HCT116 (cell line): ENCODE data around the gene TMPRSS11A. TPM values are rescaled to one million over a fixed set of nuclear protein-coding genes. Genes with fewer than 3 reads are reported as not detected.

Source experiments
- ATAC-seq: fragments of 200-7000 bp; cut with Tn5 transposase; 2 replicates; pipeline ENCODE4 v1.9.1; 2020; ENCODE audit warnings: mild to moderate bottlenecking, moderate library complexity
- BruUV-seq: library from RNA; stranded (reverse); fragments of 400-500 nt; replicated peaks from 2 replicates; lab custom pipeline; 2021; lab: Mats Ljungman, UMichigan
- CTCF ChIA-PET: fragments of 300-600 bp; sonication (Branson Sonifier 250); formaldehyde crosslinking; loops from one replicate; lab custom pipeline; 2021; ENCODE audit warnings: antibody characterized with exemption; lab: Charles Lee
- POLR2A ChIA-PET: fragments of 300-600, 350-600 bp; sonication (Branson Sonifier 250); formaldehyde crosslinking; loops from one replicate; lab custom pipeline; 2021; ENCODE audit warnings: antibody characterized with exemption; lab: Charles Lee
- RAD21 ChIA-PET, 2 experiments: fragments of 300-600 bp; sonication (Branson Sonifier 250); formaldehyde crosslinking; loops; one replicate each; lab custom pipeline; 2023; ENCODE audit warnings: low total read pairs in 2 of 2; ENCODE audit not compliant: uncharacterized antibody in 2 of 2, unreplicated experiment in 2 of 2, low non-redundant PET in 1 of 2; lab: Charles Lee
- DNase-seq: peaks from one replicate; pipeline ENCODE4 v3.0.0-alpha.2; 2010; ENCODE audit warnings: low read depth, low spot score
- H2AFZ ChIP-seq: fragments of 200-600 bp; shearing (Covaris generic), sonication (generic); 2 replicates; pipeline ENCODE4 v1.6.1; 2017; ENCODE audit warnings: low read depth, mixed run types, mixed read lengths, antibody characterized with exemption, low read length; ENCODE audit not compliant: poor library complexity, severe bottlenecking
- H3K27ac ChIP-seq: 2 replicates; pipeline ENCODE4 v1.5.1; 2012; ENCODE audit warnings: low read depth, low read length
- H3K27me3 ChIP-seq: fragments of 200-600 bp; sonication (generic); 2 replicates; pipeline ENCODE4 v1.6.1; 2016; ENCODE audit warnings: mixed run types, low read length, mixed read lengths; ENCODE audit not compliant: insufficient read depth
- H3K36me3 ChIP-seq, 2 experiments: fragments of 200-500 bp in 1 of 2; fragments of 200-600 bp in 1 of 2; sonication (Bioruptor generic) in 1 of 2; sonication (generic) in 1 of 2; 2 replicates each; pipeline versions ENCODE4 v1.5.1 to v1.6.1; 2014 to 2016; ENCODE audit warnings: low read length in 2 of 2, inconsistent platforms in 1 of 2, mixed read lengths in 1 of 2, mixed run types in 1 of 2; ENCODE audit not compliant: insufficient read depth in 2 of 2, control insufficient read depth in 1 of 2
- H3K4me1 ChIP-seq, 2 experiments: fragments of 200-600 bp in 1 of 2; sonication (generic) in 1 of 2; 2 replicates each; pipeline versions ENCODE4 v1.5.1 to v1.6.1; 2012 to 2017; ENCODE audit warnings: low read length in 2 of 2, inconsistent platforms in 1 of 2, mild to moderate bottlenecking in 1 of 2, mixed read lengths in 1 of 2, mixed run types in 1 of 2, moderate library complexity in 1 of 2; ENCODE audit not compliant: insufficient read depth in 2 of 2, control insufficient read depth in 1 of 2
- H3K4me2 ChIP-seq: fragments of 200-600 bp; sonication (generic); 2 replicates; pipeline ENCODE4 v1.6.1; 2017; ENCODE audit warnings: mixed run types, low read length, mixed read lengths
- H3K4me3 ChIP-seq, 2 experiments: fragments of 200-600 bp in 1 of 2; sonication (generic) in 1 of 2; replicated peaks in 1 of 2; 2 replicates each; pipeline ENCODE4 v1.5.1; 2011 to 2016; ENCODE audit warnings: low read length in 2 of 2, control low read depth in 1 of 2, low read depth in 1 of 2, mild to moderate bottlenecking in 1 of 2, mixed read lengths in 1 of 2, mixed run types in 1 of 2
- H3K79me2 ChIP-seq: fragments of 200-600 bp; sonication (generic); 2 replicates; pipeline ENCODE4 v1.6.1; 2017; ENCODE audit warnings: mild to moderate bottlenecking, mixed run types, low read length, moderate library complexity, mixed read lengths; ENCODE audit not compliant: insufficient read depth
- H3K9ac ChIP-seq: fragments of 200-600 bp; sonication (generic); 2 replicates; pipeline ENCODE4 v1.6.1; 2016; ENCODE audit warnings: low read length, mixed read lengths
- H3K9me2 ChIP-seq: fragments of 200-600 bp; sonication (generic), shearing (Covaris generic); 2 replicates; pipeline ENCODE4 v1.6.1; 2017; ENCODE audit warnings: mixed run types, mild to moderate bottlenecking, moderate library complexity; ENCODE audit not compliant: insufficient read depth
- H3K9me3 ChIP-seq, 2 experiments: fragments of 200-500 bp in 1 of 2; fragments of 200-600 bp in 1 of 2; sonication (Bioruptor generic) in 1 of 2; sonication (generic) in 1 of 2; 2 replicates each; pipeline ENCODE4 v1.6.1; 2014 to 2017; ENCODE audit warnings: low read length in 2 of 2, mixed read lengths in 2 of 2, inconsistent platforms in 1 of 2, low read depth in 1 of 2, mild to moderate bottlenecking in 1 of 2, mixed run types in 1 of 2, moderate library complexity in 1 of 2; ENCODE audit not compliant: control insufficient read depth in 1 of 2, insufficient read depth in 1 of 2
- H4K20me1 ChIP-seq: fragments of 200-600 bp; sonication (generic), shearing (Covaris generic); 2 replicates; pipeline ENCODE4 v1.6.1; 2017; ENCODE audit warnings: mixed run types, mild to moderate bottlenecking, moderate library complexity; ENCODE audit not compliant: insufficient read depth
- CBX3 ChIP-seq: IDR thresholded peaks from 2 replicates; pipeline ENCODE4 v1.6.1; 2012; ENCODE audit warnings: low read depth
- CTCF ChIP-seq, 3 experiments: fragments of 200-600 bp in 1 of 3; sonication (generic) in 1 of 3; IDR thresholded peaks in 2 of 3; conservative IDR thresholded peaks in 1 of 3; 2 replicates each; pipeline ENCODE4 v1.5.1; 2012 to 2017; ENCODE audit warnings: low read depth in 2 of 3, low read length in 2 of 3, antibody characterized with exemption in 1 of 3, borderline replicate concordance in 1 of 3, control low read depth in 1 of 3, mild to moderate bottlenecking in 1 of 3, mixed read lengths in 1 of 3, mixed run types in 1 of 3, moderate library complexity in 1 of 3; ENCODE audit not compliant: insufficient read depth in 1 of 3
- EGR1 ChIP-seq: IDR thresholded peaks from 2 replicates; pipeline ENCODE4 v1.6.1; 2012; ENCODE audit warnings: low read depth
- EZH2phosphoT487 ChIP-seq: fragments of 200-600 bp; IDR thresholded peaks from 2 replicates; pipeline ENCODE4 v1.6.1; 2018; ENCODE audit warnings: antibody characterized with exemption, borderline replicate concordance
- JUND ChIP-seq: IDR thresholded peaks from 2 replicates; pipeline ENCODE4 v1.6.1; 2012
- REST ChIP-seq: IDR thresholded peaks from 2 replicates; pipeline ENCODE4 v1.6.1; 2012; ENCODE audit warnings: low read depth
- SRF ChIP-seq: IDR thresholded peaks from 2 replicates; pipeline ENCODE4 v1.6.1; 2012; ENCODE audit warnings: low read depth
- ZBTB33 ChIP-seq: IDR thresholded peaks from 2 replicates; pipeline ENCODE4 v1.6.1; 2011; ENCODE audit warnings: mild to moderate bottlenecking, low read length, moderate library complexity; ENCODE audit not compliant: insufficient replicate concordance; ENCODE audit errors: extremely low read depth
- intact Hi-C: fragments of 100-400 bp; cut with micrococcal nuclease; formaldehyde crosslinking; loops from 2 replicates; pipeline ENCODE4 v1.10.0; 2022
- total RNA-seq: library from RNA; stranded (reverse); gene quantifications from one replicate; pipeline ENCODE4 v1.2.1, GENCODE V29; 2021; ENCODE audit not compliant: unreplicated experiment

TMPRSS11A gene
- total RNA-seq, 1 experiment from 2014 or later = not detected

DNA sequence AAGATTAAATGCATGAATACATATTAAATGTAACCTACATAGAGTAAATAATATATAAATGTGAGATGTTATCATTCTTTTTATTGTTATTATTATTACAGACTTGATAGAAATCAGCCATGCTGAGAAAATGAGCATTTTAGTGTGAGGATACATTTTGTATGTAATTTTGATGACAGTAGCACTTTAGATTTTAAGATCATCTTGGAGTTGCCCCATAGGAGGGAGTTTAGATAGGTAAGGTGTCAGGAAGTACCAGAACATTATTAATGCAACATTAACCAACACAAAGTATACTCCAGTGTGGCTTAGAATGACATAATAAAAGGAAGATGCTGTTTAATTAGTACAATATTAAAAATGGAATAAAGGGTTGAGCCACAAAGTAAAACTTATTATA is 8.4 kb downstream of the TMPRSS11A start:
- intact Hi-C loops = no loop called here
- no TSS peak for BruUV-seq
- no peaks in the 10 kb centered on the region for H3K27me3 ChIP-seq
- TF ChIP-seq CBX3 (no peak), EZH2phosphoT487 (no peak), CTCF (IDR thresholded peaks at IDR 0.05 in 2 of 3, conservative IDR thresholded peaks at IDR 0.05 in 1 of 3; ENCODE audit: borderline replicate concordance in 1 of 3, insufficient read depth in 1 of 3, low read depth in 2 of 3, low read length in 2 of 3) (no peak), JUND (no peak), ZBTB33 (no peak), REST (no peak), EGR1 (no peak), SRF (no peak)
- ATAC-seq (no peak), DNase-seq (no peak)
- no peak overlapping the region for H3K9ac ChIP-seq
- RAD21 ChIA-PET = no interaction called here
- H3K4me2 ChIP-seq = no peak overlapping the region
- H3K9me3 ChIP-seq = no peaks in the 10 kb centered on the region
- H3K79me2 ChIP-seq = no peaks in the 10 kb centered on the region
- no peak overlapping the region for H2AFZ ChIP-seq
- H3K27ac ChIP-seq = no peak overlapping the region
- no peaks in the 10 kb centered on the region for H3K9me2 ChIP-seq
- H3K4me1 ChIP-seq = no peaks in the 10 kb centered on the region
- H3K4me3 ChIP-seq = no peak overlapping the region
- POLR2A ChIA-PET = no interaction called here
- CTCF ChIA-PET = no interaction called here
- H3K36me3 ChIP-seq = no peaks in the 10 kb centered on the region
- no peaks in the 10 kb centered on the region for H4K20me1 ChIP-seq
